CD8-positive, alpha-beta memory T cell (primary cell): Measurements from ENCODE around the gene ETFA. TPM values are rescaled to one million over a fixed set of nuclear protein-coding genes. Genes with fewer than 3 reads are reported as not detected.

Experiments
- CTCF ChIA-PET: fragments of 350-600 bp; sonication (Branson Sonifier 250); formaldehyde crosslinking; loops from one replicate; lab custom pipeline; 2021; ENCODE audit warnings: antibody characterized with exemption; lab: Charles Lee
- POLR2A ChIA-PET: fragments of 350-600 bp; sonication (Branson Sonifier 250); formaldehyde crosslinking; loops from one replicate; lab custom pipeline; 2021; ENCODE audit warnings: antibody characterized with exemption; lab: Charles Lee
- DNase-seq, 5 donors: peaks; one replicate each; pipeline versions ENCODE4 v3.0.0 to v3.0.0-alpha.2; 2020 to 2022; ENCODE audit warnings: mixed read lengths in 1 of 5
- H3K27ac ChIP-seq: one replicate; pipeline ENCODE4 v1.7.0; 2013; ENCODE audit warnings: low read depth, mild to moderate bottlenecking, low read length, moderate library complexity
- H3K27me3 ChIP-seq: 2 replicates; pipeline ENCODE4 v1.7.0; 2013; ENCODE audit warnings: low read length, mild to moderate bottlenecking; ENCODE audit not compliant: insufficient read depth, poor library complexity, severe bottlenecking
- H3K36me3 ChIP-seq: 2 replicates; pipeline ENCODE4 v1.7.0; 2013; ENCODE audit warnings: mild to moderate bottlenecking, low read length, moderate library complexity; ENCODE audit not compliant: insufficient read depth
- H3K4me1 ChIP-seq: 2 replicates; pipeline ENCODE4 v1.7.0; 2013; ENCODE audit warnings: mild to moderate bottlenecking, low read length, moderate library complexity; ENCODE audit not compliant: insufficient read depth
- H3K4me3 ChIP-seq: 2 replicates; pipeline ENCODE4 v1.7.0; 2013; ENCODE audit warnings: mild to moderate bottlenecking, low read length
- H3K9me3 ChIP-seq: 2 replicates; pipeline ENCODE4 v1.7.0; 2013; ENCODE audit warnings: mild to moderate bottlenecking, low read length
- H3K27ac Mint-ChIP-seq, 8 donors: one replicate each; pipeline ENCODE4 v1.8.0; 2020 to 2021; ENCODE audit warnings: mixed read lengths in 8 of 8, mild to moderate bottlenecking in 6 of 8, inconsistent platforms in 3 of 8, moderate library complexity in 3 of 8
- H3K27me3 Mint-ChIP-seq, 2 donors: one replicate each; pipeline ENCODE4 v1.8.0; 2020 to 2021; ENCODE audit warnings: mixed read lengths in 2 of 2, mild to moderate bottlenecking in 1 of 2, moderate library complexity in 1 of 2
- H3K36me3 Mint-ChIP-seq, 3 donors: one replicate each; pipeline ENCODE4 v1.8.0; 2020 to 2021; ENCODE audit warnings: mixed read lengths in 3 of 3, inconsistent platforms in 1 of 3, mild to moderate bottlenecking in 1 of 3
- H3K4me1 Mint-ChIP-seq, 3 donors: one replicate each; pipeline ENCODE4 v1.8.0; 2020 to 2021; ENCODE audit warnings: mixed read lengths in 3 of 3, inconsistent platforms in 1 of 3, mild to moderate bottlenecking in 1 of 3
- H3K4me3 Mint-ChIP-seq, 7 donors: one replicate each; pipeline ENCODE4 v1.8.0; 2020 to 2021; ENCODE audit warnings: mixed read lengths in 7 of 7, mild to moderate bottlenecking in 6 of 7, moderate library complexity in 4 of 7, inconsistent platforms in 2 of 7
- H3K9me3 Mint-ChIP-seq, 5 donors: one replicate each; pipeline ENCODE4 v1.8.0; 2020 to 2022; ENCODE audit warnings: mixed read lengths in 5 of 5, mild to moderate bottlenecking in 3 of 5, moderate library complexity in 2 of 5, inconsistent platforms in 1 of 5
- polyA plus RNA-seq: library from polyadenylated mRNA; unstranded; fragments of 300-500 nt; fragmentation: Illumina TruSeq; gene quantifications from one replicate; pipeline ENCODE4 v1.2.3, GENCODE V29; 2021
- total RNA-seq, 2 experiments: library from RNA; stranded (reverse); gene quantifications; one replicate each; pipeline ENCODE4 v1.2.3, GENCODE V29; 2021

The ETFA gene
- total and polyA plus RNA-seq, 3 experiments from 2014 or later: 122 to 178 (median 176) TPM

GRCh38 chr15:76190751-76191538 is 120.3 kb downstream of the ETFA start:
- POLR2A ChIA-PET: no interaction called here
- Histone ChIP-seq H3K36me3 (no peaks in the 10 kb centered on the region), H3K4me3 (no peak overlapping the region), H3K27me3 (peaks cover 4% of the 10 kb centered on the region), H3K9me3 (no peaks in the 10 kb centered on the region), H3K27ac (no peak overlapping the region), H3K4me1 (peaks cover 8% of the 10 kb centered on the region)
- no peaks in the 10 kb centered on the region for H3K36me3 Mint-ChIP-seq
- H3K27me3 Mint-ChIP-seq: peaks cover 35 to 58% of the 10 kb centered on the region in 2 donors
- H3K27ac Mint-ChIP-seq: peak overlapping the region in 3 of 8 donors; percentile 15 to 58 (median 24)
- CTCF ChIA-PET: interaction anchor here (0.6 to 1.9 kb wide), 7 partner anchors 9 to 1352 kb away, joined by 3 to 8 read pairs (median 4); no protein-coding TSS in a partner anchor
- H3K9me3 Mint-ChIP-seq: no peaks in the 10 kb centered on the region
- peaks cover 10 to 17% (median 13%) of the 10 kb centered on the region in 3 donors for H3K4me1 Mint-ChIP-seq
- peak; percentile 41 to 68 (median 43) for DNase-seq
- peak overlapping the region; percentile 11 to 78 (median 65) for H3K4me3 Mint-ChIP-seq

- Histone ChIP-seq H3K9me3 (no peaks in the 10 kb centered on the region), H3K4me1 (peaks cover 8% of the 10 kb centered on the region), H3K4me3 (no peak overlapping the region), H3K27me3 (peaks cover 4% of the 10 kb centered on the region), H3K27ac (no peak overlapping the region), H3K36me3 (no peaks in the 10 kb centered on the region)
- H3K36me3 Mint-ChIP-seq: no peaks in the 10 kb centered on the region
- no peak for DNase-seq
- H3K27ac Mint-ChIP-seq: peak overlapping the region in 1 of 8 donors; percentile 68
- peaks cover 10 to 17% (median 13%) of the 10 kb centered on the region in 3 donors for H3K4me1 Mint-ChIP-seq
- H3K9me3 Mint-ChIP-seq: no peaks in the 10 kb centered on the region
- ChIA-PET CTCF (interaction anchor here (1.1 to 1.9 kb wide), 6 partner anchors 8 to 1353 kb away, joined by 3 to 8 read pairs (median 5); no protein-coding TSS in a partner anchor), POLR2A (no interaction called here)
- peaks cover 40 to 66% of the 10 kb centered on the region in 2 donors for H3K27me3 Mint-ChIP-seq
- peak overlapping the region in 3 of 7 donors; percentile 19 to 75 (median 44) for H3K4me3 Mint-ChIP-seq
Measured at GRCh38 chr15:76190070-76190564, 121.2 kb downstream of the ETFA start.

GRCh38 chr15:76189106-76189505 is 122.2 kb downstream of the ETFA start:
- no peaks in the 10 kb centered on the region for H3K9me3 Mint-ChIP-seq
- POLR2A ChIA-PET: no interaction called here
- DNase-seq: no peak
- H3K9me3 ChIP-seq: no peaks in the 10 kb centered on the region
- H3K4me1 Mint-ChIP-seq: peaks cover 10 to 17% (median 13%) of the 10 kb centered on the region in 3 donors
- no peaks in the 10 kb centered on the region for H3K36me3 Mint-ChIP-seq
- H3K27me3 Mint-ChIP-seq: peaks cover 39 to 68% of the 10 kb centered on the region in 2 donors
- H3K27ac Mint-ChIP-seq: peak overlapping the region in 2 of 8 donors; percentile 37 to 73
- H3K4me1 ChIP-seq: peaks cover 8% of the 10 kb centered on the region
- H3K27ac ChIP-seq: no peak overlapping the region
- H3K4me3 ChIP-seq: no peak overlapping the region
- CTCF ChIA-PET: no interaction called here
- no peaks in the 10 kb centered on the region for H3K36me3 ChIP-seq
- H3K4me3 Mint-ChIP-seq: no peak overlapping the region
- H3K27me3 ChIP-seq: peaks cover 4% of the 10 kb centered on the region

GRCh38 chr15:76187163-76187562 is 124.1 kb downstream of the ETFA start:
- POLR2A ChIA-PET: no interaction called here
- DNase-seq: no peak
- Histone ChIP-seq H3K27me3 (peaks cover 4% of the 10 kb centered on the region), H3K27ac (no peak overlapping the region), H3K4me3 (no peak overlapping the region), H3K9me3 (no peaks in the 10 kb centered on the region), H3K36me3 (no peaks in the 10 kb centered on the region), H3K4me1 (peaks cover 8% of the 10 kb centered on the region)
- peaks cover 35 to 69% of the 10 kb centered on the region in 2 donors for H3K27me3 Mint-ChIP-seq
- no peaks in the 10 kb centered on the region for H3K9me3 Mint-ChIP-seq
- peaks cover 10 to 17% (median 13%) of the 10 kb centered on the region in 3 donors for H3K4me1 Mint-ChIP-seq
- H3K36me3 Mint-ChIP-seq: no peaks in the 10 kb centered on the region
- H3K4me3 Mint-ChIP-seq: no peak overlapping the region
- no peak overlapping the region for H3K27ac Mint-ChIP-seq
- CTCF ChIA-PET: no interaction called here

GRCh38 chr15:76185716-76186115 is 125.6 kb downstream of the ETFA start:
- CTCF ChIA-PET: interaction anchor here (1.2 kb wide), 1 partner anchor 1358 kb away, joined by 3 read pairs; no protein-coding TSS in a partner anchor
- Histone ChIP-seq H3K36me3 (no peaks in the 10 kb centered on the region), H3K27me3 (peaks cover 4% of the 10 kb centered on the region), H3K27ac (no peak overlapping the region), H3K4me3 (no peak overlapping the region), H3K9me3 (no peaks in the 10 kb centered on the region), H3K4me1 (peaks cover 6% of the 10 kb centered on the region)
- no peak for DNase-seq
- Mint-ChIP-seq H3K4me3 (no peak overlapping the region), H3K36me3 (no peaks in the 10 kb centered on the region), H3K27me3 (peaks cover 36 to 74% of the 10 kb centered on the region in 2 donors), H3K27ac (no peak overlapping the region), H3K9me3 (no peaks in the 10 kb centered on the region), H3K4me1 (peaks cover 12 to 15% (median 12%) of the 10 kb centered on the region in 3 donors)
- POLR2A ChIA-PET: no interaction called here

- peaks cover 6% of the 10 kb centered on the region for H3K4me1 ChIP-seq
- Mint-ChIP-seq H3K36me3 (no peaks in the 10 kb centered on the region), H3K9me3 (no peaks in the 10 kb centered on the region), H3K27ac (no peak overlapping the region), H3K4me1 (peaks cover 5 to 9% (median 7%) of the 10 kb centered on the region in 3 donors), H3K27me3 (peaks cover 30 to 69% of the 10 kb centered on the region in 2 donors), H3K4me3 (no peak overlapping the region)
- POLR2A ChIA-PET: no interaction called here
- H3K4me3 ChIP-seq: no peak overlapping the region
- H3K9me3 ChIP-seq: no peaks in the 10 kb centered on the region
- CTCF ChIA-PET: no interaction called here
- no peaks in the 10 kb centered on the region for H3K27me3 ChIP-seq
- no peaks in the 10 kb centered on the region for H3K36me3 ChIP-seq
- H3K27ac ChIP-seq: no peak overlapping the region
- no peak for DNase-seq
Measured at GRCh38 chr15:76184650-76185035, 126.6 kb downstream of the ETFA start.

GRCh38 chr15:76183930-76184649 is 127.2 kb downstream of the ETFA start:
- peaks cover 24 to 68% of the 10 kb centered on the region in 2 donors for H3K27me3 Mint-ChIP-seq

More at GRCh38 chr15:76183930-76184649, 127.2 kb downstream of the ETFA start:
- Mint-ChIP-seq H3K36me3 (no peaks in the 10 kb centered on the region), H3K9me3 (no peaks in the 10 kb centered on the region), H3K4me3 (no peak overlapping the region), H3K4me1 (peaks cover 5 to 9% (median 7%) of the 10 kb centered on the region in 3 donors), H3K27ac (no peak overlapping the region)
- no peaks in the 10 kb centered on the region for H3K27me3 ChIP-seq
- CTCF ChIA-PET: no interaction called here
- no peak overlapping the region for H3K4me3 ChIP-seq
- DNase-seq: no peak
- no peaks in the 10 kb centered on the region for H3K9me3 ChIP-seq
- POLR2A ChIA-PET: no interaction called here
- no peak overlapping the region for H3K27ac ChIP-seq
- no peaks in the 10 kb centered on the region for H3K36me3 ChIP-seq
- peaks cover 6% of the 10 kb centered on the region for H3K4me1 ChIP-seq
